Activated naive CD4-positive, alpha-beta T cell treated with anti-CD3 and anti-CD28 coated beads for 36 hours (primary cell): ENCODE measurements around the gene CPE. TPM values are rescaled to one million over a fixed set of nuclear protein-coding genes. Genes with fewer than 3 reads are reported as not detected.
A peak's percentile ranks its signal among the peaks of the same experiment; 100 is the strongest.
"Not testable (repeated sequence)": the region's sequence is repeated elsewhere in the genome, so short reads cannot be mapped to it uniquely, and the experiment has no call there.

ENCODE experiments used
- CTCF ChIA-PET: fragments of 350-600 bp; sonication (Branson Sonifier 250); formaldehyde crosslinking; loops from one replicate; lab custom pipeline; 2021; ENCODE audit warnings: antibody characterized with exemption; lab: Charles Lee
- DNase-seq: peaks from one replicate; pipeline ENCODE4 v3.0.0-alpha.2; 2020
- H3K27ac Mint-ChIP-seq: one replicate; pipeline ENCODE4 v1.8.0; 2021; ENCODE audit warnings: mild to moderate bottlenecking, mixed read lengths
- H3K27me3 Mint-ChIP-seq: one replicate; pipeline ENCODE4 v1.8.0; 2021; ENCODE audit warnings: low read depth, mixed read lengths
- H3K36me3 Mint-ChIP-seq: one replicate; pipeline ENCODE4 v1.8.0; 2021; ENCODE audit warnings: low read depth, mixed read lengths
- H3K4me1 Mint-ChIP-seq: one replicate; pipeline ENCODE4 v1.8.0; 2021; ENCODE audit warnings: low read depth, mixed read lengths
- H3K4me3 Mint-ChIP-seq: one replicate; pipeline ENCODE4 v1.8.0; 2021; ENCODE audit warnings: mild to moderate bottlenecking, moderate library complexity, mixed read lengths
- H3K9me3 Mint-ChIP-seq: one replicate; pipeline ENCODE4 v1.8.0; 2021; ENCODE audit warnings: mixed read lengths
- intact Hi-C: fragments of 100-400 bp; cut with micrococcal nuclease; formaldehyde crosslinking; loops from one replicate; pipeline ENCODE4 v1.15.1; 2023
- total RNA-seq, 2 experiments: library from RNA; stranded (reverse); gene quantifications; one replicate each; pipeline ENCODE4 v1.2.3, GENCODE V29; 2021

The CPE gene
- total RNA-seq, result under 1 TPM in 1 of 2 experiments, not detected in 1; 0.10 TPM

DNA sequence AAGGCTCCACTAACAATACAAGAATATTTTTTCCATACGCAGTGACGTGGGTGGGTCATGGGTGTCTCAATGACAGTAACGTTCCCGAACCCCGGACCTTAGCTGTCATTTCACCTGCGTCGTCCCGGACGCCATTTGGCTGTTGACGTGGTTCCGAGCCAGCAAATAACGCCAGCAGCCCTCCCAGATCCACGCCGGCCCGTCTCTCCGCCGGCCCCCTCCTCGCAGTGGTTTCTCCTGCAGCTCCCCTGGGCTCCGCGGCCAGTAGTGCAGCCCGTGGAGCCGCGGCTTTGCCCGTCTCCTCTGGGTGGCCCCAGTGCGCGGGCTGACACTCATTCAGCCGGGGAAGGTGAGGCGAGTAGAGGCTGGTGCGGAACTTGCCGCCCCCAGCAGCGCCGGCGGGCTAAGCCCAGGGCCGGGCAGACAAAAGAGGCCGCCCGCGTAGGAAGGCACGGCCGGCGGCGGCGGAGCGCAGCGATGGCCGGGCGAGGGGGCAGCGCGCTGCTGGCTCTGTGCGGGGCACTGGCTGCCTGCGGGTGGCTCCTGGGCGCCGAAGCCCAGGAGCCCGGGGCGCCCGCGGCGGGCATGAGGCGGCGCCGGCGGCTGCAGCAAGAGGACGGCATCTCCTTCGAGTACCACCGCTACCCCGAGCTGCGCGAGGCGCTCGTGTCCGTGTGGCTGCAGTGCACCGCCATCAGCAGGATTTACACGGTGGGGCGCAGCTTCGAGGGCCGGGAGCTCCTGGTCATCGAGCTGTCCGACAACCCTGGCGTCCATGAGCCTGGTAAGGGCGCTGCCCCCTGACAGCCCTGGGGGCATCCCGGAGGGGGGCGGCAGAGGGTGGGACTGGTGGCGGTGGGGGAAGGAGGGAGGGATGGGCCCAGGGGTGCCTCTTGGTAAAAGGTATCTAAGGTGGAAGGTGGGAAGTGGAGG lies at the start of gene CPE:
Gene CPE (plus strand): TSS at position 264 of the 933 bp plus-strand sequence. CDS start 214 bp downstream, at position 478.
- Mint-ChIP-seq H3K27me3 (peaks cover 19% of the 10 kb centered on the region), H3K4me1 (no peaks in the 10 kb centered on the region), H3K27ac (no peak within 1 kb of the TSS), H3K4me3 (peak within 1 kb of the TSS; percentile 70), H3K9me3 (no peaks in the 10 kb centered on the region), H3K36me3 (no peaks in the 10 kb centered on the region)
- CTCF ChIA-PET, result interaction anchor here (0.6 to 1.8 kb wide), 4 partner anchors 14 to 266 kb away, joined by 3 to 9 read pairs (median 4); partner anchors contain the start of gene TMEM192
- intact Hi-C loops, result loop anchor here (1.0 to 2.0 kb wide), 4 partner anchors 24 to 267 kb away; partner anchors contain the start of gene TMEM192
- peak; percentile 81 for DNase-seq

DNA sequence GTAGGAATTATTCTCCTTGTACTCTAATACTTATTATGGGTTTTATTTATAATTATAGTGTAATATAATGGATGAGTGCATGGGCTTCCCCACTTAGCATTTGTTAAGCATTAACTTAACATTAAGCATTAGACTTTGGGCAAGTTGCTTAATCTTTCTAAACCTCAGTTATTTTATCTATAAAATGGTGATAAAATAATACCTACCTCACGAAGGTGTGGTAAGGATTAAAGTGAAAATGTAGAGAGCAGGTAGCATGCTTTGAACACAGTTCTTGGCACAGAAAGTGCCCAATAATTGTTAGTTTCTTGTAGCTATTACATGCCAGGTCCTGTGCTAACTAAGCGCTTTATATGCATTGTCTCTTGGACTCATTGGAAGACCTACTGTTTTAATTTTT lies 48.7 kb upstream of the CPE start:
- Mint-ChIP-seq H3K4me1 (peaks cover 53% of the 10 kb centered on the region), H3K27ac (no peak overlapping the region), H3K9me3 (no peaks in the 10 kb centered on the region), H3K27me3 (no peaks in the 10 kb centered on the region), H3K4me3 (no peak overlapping the region), H3K36me3 (peaks cover 33% of the 10 kb centered on the region)
- CTCF ChIA-PET, result interaction anchor here (0.9 to 1.0 kb wide), 2 partner anchors 25 to 217 kb away, joined by 3 to 4 read pairs; partner anchors contain the start of gene TMEM192
- no peak for DNase-seq
- intact Hi-C loops, result no loop called here

DNA sequence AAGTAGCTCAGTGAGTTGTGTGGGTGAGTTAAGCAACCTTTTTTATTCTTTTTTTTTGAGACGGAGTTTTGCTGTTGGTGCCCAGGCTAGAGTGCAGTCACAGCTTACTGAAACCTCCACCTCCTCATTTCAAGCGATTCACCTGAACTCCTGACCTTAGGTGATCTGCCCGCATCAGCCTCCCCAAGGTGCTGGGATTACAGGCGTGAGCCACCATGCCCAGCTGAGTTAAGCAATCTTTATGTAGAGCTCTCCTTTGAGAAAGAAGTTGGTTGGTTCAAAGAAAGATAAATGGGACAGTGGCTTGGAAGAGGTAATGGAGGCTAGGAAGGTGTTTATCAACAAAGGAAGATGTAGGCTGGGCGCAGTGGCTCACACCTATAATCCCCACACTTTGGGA lies 48.1 kb upstream of the CPE start:
- CTCF ChIA-PET, result interaction anchor here (0.9 to 1.0 kb wide), 2 partner anchors 25 to 218 kb away, joined by 3 to 4 read pairs; partner anchors contain the start of gene TMEM192
- DNase-seq, result no peak

DNA sequence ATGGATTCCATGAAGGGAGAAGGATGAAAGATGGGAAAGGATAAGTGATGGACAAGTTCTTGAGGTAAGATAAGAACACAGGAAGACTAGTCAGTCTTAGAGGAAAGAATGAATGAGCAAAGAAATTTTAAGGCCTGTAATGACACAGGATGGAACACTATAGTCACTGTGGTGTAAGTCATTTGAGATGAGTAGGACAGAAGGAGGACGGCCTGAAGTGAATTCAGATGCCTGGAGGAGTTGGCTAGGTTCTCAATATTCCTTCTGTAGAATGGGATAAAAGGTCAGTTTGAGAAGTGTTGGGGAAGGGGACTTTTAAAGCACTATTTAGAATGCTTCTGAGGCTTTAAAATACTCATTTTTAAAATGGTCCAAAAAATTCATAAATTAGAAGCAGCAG lies 47.4 kb upstream of the CPE start:
- peak overlapping the region; percentile 55 for H3K27ac Mint-ChIP-seq
- peaks cover 46% of the 10 kb centered on the region for H3K4me1 Mint-ChIP-seq
- CTCF ChIA-PET, result interaction anchor here (0.9 kb wide), 1 partner anchor 11 kb away, joined by 3 read pairs; no protein-coding TSS in a partner anchor
- peak overlapping the region; percentile 22 for H3K4me3 Mint-ChIP-seq
- peaks cover 35% of the 10 kb centered on the region for H3K36me3 Mint-ChIP-seq
- DNase-seq, result no peak
- no peaks in the 10 kb centered on the region for H3K9me3 Mint-ChIP-seq
- no peaks in the 10 kb centered on the region for H3K27me3 Mint-ChIP-seq
- intact Hi-C loops, result no loop called here

More for the DNA sequence above, 48.1 kb upstream of the CPE start:
- peak overlapping the region; percentile 64 for H3K27ac Mint-ChIP-seq
- peaks cover 52% of the 10 kb centered on the region for H3K4me1 Mint-ChIP-seq
- peak overlapping the region; percentile 19 for H3K4me3 Mint-ChIP-seq
- H3K9me3 Mint-ChIP-seq, result no peaks in the 10 kb centered on the region
- H3K36me3 Mint-ChIP-seq, result peaks cover 35% of the 10 kb centered on the region
- no peaks in the 10 kb centered on the region for H3K27me3 Mint-ChIP-seq
- intact Hi-C loops, result no loop called here

DNA sequence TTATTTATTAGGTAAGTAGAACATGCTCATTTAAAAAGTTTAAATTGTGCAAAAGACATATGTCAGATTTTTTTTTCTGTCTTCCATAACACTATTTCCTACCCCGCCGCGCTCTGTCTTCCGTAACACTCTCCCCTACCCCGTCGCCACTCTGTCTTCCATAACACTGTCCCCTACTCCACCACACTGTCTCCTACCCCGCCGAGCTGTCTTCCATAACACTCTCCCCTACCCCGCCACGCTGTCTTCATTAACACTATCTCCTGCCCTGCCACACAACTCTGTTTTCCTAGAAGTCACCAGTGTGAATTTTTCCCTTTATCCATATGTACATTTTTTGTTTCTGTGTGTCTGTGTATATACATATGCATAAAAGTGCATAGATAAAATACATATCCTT lies 47.0 kb upstream of the CPE start:
- peaks cover 35% of the 10 kb centered on the region for H3K36me3 Mint-ChIP-seq
- intact Hi-C loops, result loop anchor here (1.0 kb wide), 1 partner anchor 8 kb away; no protein-coding TSS in a partner anchor
- H3K4me1 Mint-ChIP-seq, result peaks cover 46% of the 10 kb centered on the region
- CTCF ChIA-PET, result interaction anchor here (0.9 kb wide), 1 partner anchor 12 kb away, joined by 3 read pairs; no protein-coding TSS in a partner anchor
- DNase-seq, result no peak
- H3K27me3 Mint-ChIP-seq, result no peaks in the 10 kb centered on the region
- peak overlapping the region; percentile 9 for H3K27ac Mint-ChIP-seq
- H3K9me3 Mint-ChIP-seq, result no peaks in the 10 kb centered on the region
- H3K4me3 Mint-ChIP-seq, result peak overlapping the region; percentile 31

DNA sequence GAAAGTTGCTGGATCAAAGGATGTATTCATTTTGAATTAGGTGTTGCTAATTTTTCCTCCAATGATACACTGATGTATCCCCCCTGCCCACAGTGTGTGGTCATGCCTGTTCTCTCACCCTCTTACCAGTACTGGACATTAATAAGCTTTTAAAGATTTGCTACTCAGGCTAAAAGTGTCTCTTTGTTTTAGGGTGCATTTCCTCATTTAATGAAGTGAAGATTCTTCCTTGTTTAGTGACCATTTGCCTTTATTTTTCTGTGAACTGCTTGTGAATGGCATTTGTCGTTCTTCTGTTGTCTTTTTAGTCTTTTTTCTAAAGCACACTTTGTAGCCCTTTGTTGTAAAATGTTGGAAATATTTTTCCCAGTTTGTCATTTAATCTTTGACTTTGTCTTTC lies 46.3 kb upstream of the CPE start:
- Mint-ChIP-seq H3K4me1 (peaks cover 48% of the 10 kb centered on the region), H3K27me3 (no peaks in the 10 kb centered on the region), H3K27ac (no peak overlapping the region), H3K36me3 (peaks cover 38% of the 10 kb centered on the region), H3K9me3 (no peaks in the 10 kb centered on the region), H3K4me3 (no peak overlapping the region)
- no peak for DNase-seq
- intact Hi-C loops, result loop anchor here (1.0 kb wide), 1 partner anchor 8 kb away; no protein-coding TSS in a partner anchor
- CTCF ChIA-PET, result interaction anchor here (0.9 kb wide), 1 partner anchor 12 kb away, joined by 3 read pairs; no protein-coding TSS in a partner anchor

DNA sequence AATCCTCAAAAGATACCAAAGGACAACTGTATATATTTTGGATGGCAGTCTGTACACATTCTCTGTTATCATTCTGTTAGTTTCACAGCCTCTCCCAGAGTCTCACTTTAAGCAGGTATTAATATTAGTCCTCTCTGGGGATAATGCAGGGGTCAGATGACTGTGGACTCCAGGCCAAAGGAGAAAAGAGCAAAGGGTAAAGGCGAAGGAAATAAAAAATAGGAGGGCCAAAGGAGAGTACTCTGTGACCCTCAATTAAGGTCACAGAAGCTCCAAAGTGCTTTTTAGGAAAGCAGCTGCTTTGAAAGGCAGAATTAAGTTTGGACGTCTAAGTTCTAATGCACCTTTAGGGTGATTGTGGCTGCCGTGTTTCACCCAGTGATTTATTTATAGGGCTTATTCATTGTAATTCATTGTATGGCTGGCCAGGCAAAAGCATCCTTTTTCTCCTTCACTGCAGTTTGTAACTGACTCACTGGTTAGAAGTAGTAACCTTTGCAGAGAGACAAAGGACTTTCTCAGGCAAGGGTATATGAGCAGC lies 43.6 kb upstream of the CPE start:
- Mint-ChIP-seq H3K27ac (no peak overlapping the region), H3K4me3 (no peak overlapping the region), H3K27me3 (no peaks in the 10 kb centered on the region), H3K36me3 (peaks cover 47% of the 10 kb centered on the region), H3K4me1 (peaks cover 42% of the 10 kb centered on the region), H3K9me3 (no peaks in the 10 kb centered on the region)
- no peak for DNase-seq
- CTCF ChIA-PET, result interaction anchor here (1.4 kb wide), 1 partner anchor 204 kb away, joined by 6 read pairs; no protein-coding TSS in a partner anchor
- intact Hi-C loops, result no loop called here

DNA sequence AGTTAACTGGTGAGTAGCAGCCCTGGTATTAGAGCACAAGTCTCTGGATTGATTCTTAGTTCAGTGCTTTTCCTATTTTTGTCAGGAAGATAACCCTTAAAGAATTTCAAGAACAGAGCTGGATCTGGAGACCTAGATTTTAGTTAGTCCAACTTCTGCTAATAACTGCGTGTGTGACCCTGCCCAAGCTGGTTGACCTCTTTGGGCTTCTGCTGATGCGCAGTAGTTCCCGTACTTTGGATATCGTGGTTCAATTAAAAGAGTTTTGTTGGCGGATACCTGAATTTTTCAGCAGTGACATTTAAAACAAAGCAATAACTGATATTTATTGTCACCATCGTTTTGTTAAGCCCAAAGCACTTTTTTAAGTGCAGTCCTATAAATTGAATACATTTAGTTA lies 42.1 kb upstream of the CPE start:
- Mint-ChIP-seq H3K9me3 (no peaks in the 10 kb centered on the region), H3K36me3 (peaks cover 35% of the 10 kb centered on the region), H3K27me3 (no peaks in the 10 kb centered on the region), H3K4me3 (no peak overlapping the region), H3K4me1 (peaks cover 27% of the 10 kb centered on the region), H3K27ac (no peak overlapping the region)
- intact Hi-C loops, result no loop called here
- DNase-seq, result no peak
- CTCF ChIA-PET, result no interaction called here

DNA sequence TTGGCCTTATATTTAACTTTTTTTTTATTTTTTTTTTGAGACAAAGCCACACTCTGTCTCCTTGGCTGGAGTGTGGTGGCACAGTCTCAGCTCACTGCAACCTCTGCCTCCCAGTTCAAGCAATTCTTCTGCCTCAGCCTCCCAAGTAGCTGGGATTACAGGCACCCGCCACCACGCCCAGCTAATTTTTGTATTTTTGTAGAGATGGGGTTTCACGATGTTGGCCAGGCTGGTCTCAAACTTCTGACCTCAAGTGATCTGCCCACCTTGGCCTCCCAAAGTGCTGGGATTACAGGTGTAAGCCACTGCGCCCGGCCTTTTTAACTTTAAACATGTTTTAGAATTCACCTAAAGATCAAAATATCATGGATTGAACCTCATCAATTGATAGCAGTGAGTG lies 36.5 kb upstream of the CPE start:
- H3K27me3 Mint-ChIP-seq, DNase-seq, H3K4me1 Mint-ChIP-seq, H3K27ac Mint-ChIP-seq, H3K9me3 Mint-ChIP-seq, H3K4me3 Mint-ChIP-seq, intact Hi-C loops: not testable (repeated sequence)
- H3K36me3 Mint-ChIP-seq, result peaks cover 16% of the 10 kb centered on the region
- CTCF ChIA-PET, result interaction anchor here (1.0 to 2.9 kb wide), 7 partner anchors 8 to 211 kb away, joined by 3 to 47 read pairs (median 5); no protein-coding TSS in a partner anchor

DNA sequence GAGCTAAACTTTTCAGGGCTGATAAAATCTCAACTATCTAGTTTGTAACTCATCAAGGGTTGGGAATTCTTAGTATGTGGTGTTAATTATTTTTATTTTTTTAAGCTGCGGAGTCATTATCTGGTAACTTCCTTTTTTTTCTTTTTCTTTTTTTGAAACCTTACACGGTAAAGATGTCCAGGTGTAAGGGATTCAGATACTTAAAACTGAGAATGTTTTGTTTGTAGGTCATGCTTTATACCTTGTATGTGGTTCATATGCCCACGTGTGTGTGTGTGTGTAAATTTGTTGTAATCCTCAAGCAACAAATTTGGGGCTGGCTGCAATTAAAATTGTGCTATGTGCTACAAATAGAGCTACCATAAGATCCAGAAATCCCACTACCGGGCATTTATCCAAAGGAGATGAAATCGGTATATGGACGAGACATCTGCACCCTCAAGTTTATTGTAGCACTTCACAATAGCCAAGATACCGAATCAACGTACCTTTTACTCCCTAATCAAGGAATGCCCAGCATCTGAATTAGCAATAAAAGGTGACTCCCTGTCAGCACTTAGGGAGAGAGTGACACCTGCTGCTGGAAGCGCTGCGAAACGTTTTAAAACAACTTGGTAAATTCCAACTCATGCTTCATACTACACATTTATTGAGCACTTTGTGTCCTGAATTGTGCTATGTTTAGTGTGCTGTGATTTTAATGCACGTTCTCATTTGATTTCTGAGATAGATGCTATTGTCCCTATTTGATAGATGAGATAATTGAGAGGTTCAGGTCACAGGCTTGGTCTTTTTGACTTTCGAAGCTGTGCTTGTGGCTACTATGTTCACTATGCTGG lies 35.2 kb upstream of the CPE start:
- peak; percentile 50 for DNase-seq
- H3K4me1 Mint-ChIP-seq, result no peaks in the 10 kb centered on the region
- H3K27ac Mint-ChIP-seq, result peak overlapping the region; percentile 19
- H3K36me3 Mint-ChIP-seq, result peaks cover 10% of the 10 kb centered on the region
- no peaks in the 10 kb centered on the region for H3K27me3 Mint-ChIP-seq
- H3K9me3 Mint-ChIP-seq, result no peaks in the 10 kb centered on the region
- CTCF ChIA-PET, result interaction anchor here (0.6 to 2.9 kb wide), 11 partner anchors 10 to 271 kb away, joined by 3 to 47 read pairs (median 3); no protein-coding TSS in a partner anchor
- intact Hi-C loops, result loop anchor here (1.0 kb wide), 1 partner anchor 212 kb away; no protein-coding TSS in a partner anchor
- H3K4me3 Mint-ChIP-seq, result no peak overlapping the region

DNA sequence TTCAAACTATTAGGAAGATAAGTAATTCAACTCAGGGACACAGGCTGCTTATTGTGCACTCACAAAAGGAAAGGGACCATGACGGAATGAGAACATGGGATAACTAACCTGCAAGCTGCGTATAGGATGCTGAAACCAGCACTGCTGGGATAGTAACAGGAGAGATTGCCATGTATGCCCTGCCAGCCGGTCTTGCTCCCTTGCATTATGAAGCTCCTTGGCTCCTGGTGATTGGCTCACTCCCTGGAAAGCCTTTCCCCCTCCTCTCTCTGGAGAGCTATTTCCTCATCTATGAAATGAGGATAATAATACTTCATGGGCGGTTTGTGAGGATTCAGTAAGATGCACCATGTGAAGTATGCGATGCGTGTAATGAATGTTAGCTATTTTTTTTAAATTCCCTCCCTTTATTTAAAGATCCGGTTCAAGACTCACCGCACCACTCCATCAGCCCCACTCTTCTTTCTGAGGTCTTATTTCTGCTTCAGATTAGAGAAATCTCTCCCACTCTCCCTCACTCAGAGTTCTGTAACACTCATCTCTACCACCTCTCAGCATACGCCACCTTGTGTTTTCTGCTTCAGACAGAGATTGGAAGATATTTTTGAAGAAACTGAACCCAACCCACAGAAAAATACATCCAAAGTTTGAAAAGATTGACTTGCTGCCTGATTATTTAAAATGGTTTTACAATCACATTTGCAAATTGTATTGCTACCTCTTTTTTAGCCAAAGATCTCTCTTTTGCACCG lies 33.0 kb upstream of the CPE start:
- CTCF ChIA-PET, result interaction anchor here (1.0 to 1.6 kb wide), 4 partner anchors 12 to 233 kb away, joined by 3 to 11 read pairs (median 4); partner anchors contain the start of gene TMEM192
- no peak overlapping the region for H3K4me3 Mint-ChIP-seq
- peaks cover 3% of the 10 kb centered on the region for H3K36me3 Mint-ChIP-seq
- no peak overlapping the region for H3K27ac Mint-ChIP-seq
- H3K4me1 Mint-ChIP-seq, result no peaks in the 10 kb centered on the region
- H3K9me3 Mint-ChIP-seq, result no peaks in the 10 kb centered on the region
- DNase-seq, result no peak
- H3K27me3 Mint-ChIP-seq, result no peaks in the 10 kb centered on the region
- intact Hi-C loops, result no loop called here
